Measurements from ENCODE around the gene ENTPD8.
"Not testable (repeated sequence)": the region's sequence is repeated elsewhere in the genome, so short reads cannot be mapped to it uniquely, and the experiment has no call there.

Gene ENTPD8

DNA sequence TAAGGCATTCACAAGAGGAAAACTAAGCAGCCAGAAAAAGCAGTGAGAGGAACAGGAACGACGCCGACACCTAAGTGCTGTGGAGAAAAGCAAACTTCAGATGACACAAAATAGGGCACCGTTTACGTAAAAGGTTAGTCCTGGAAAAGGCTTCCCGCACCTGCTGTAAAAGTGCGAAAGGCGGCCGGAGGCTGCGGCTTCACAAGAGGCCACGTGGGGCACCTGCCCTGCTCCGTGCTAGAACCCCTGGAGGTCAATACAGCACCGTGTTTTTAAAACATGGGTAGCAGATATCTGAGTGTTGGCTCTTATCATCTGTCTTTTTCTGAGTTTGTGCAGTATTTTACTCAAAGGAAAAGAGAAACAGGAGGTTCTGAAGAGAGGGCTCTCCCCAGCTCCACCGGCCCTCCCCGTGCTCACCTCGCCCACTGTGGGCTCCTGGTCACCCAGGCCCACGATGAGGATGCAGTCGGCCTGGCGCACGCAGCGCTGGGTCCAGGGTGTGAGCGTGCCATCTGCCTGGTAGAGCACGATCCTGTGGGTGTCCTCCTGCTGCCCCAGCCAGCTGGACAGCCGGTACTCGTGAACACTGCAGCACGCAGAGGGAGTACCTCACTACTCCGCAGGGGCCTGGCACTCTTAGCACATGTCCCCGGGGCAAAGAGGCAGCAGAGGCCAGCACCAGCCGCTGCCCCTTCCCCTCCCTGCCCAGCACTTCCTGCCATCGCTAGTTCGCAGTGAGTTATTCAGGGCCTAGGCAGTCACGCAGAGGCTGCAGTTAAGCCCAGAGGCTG lies 38.9 kb upstream of the ENTPD8 start:
- no peak overlapping the region for H3K9ac ChIP-seq (ENCODE audit: low read depth, low read length)
- H3K9me3 ChIP-seq (ENCODE audit: control insufficient read depth, insufficient read depth, low read length): peaks cover 5% of the 10 kb centered on the region
- no peaks in the 10 kb centered on the region for H3K4me1 ChIP-seq (ENCODE audit: insufficient read depth, low read length)
- H3K36me3 ChIP-seq (ENCODE audit: insufficient read depth, low read length): no peaks in the 10 kb centered on the region

DNA sequence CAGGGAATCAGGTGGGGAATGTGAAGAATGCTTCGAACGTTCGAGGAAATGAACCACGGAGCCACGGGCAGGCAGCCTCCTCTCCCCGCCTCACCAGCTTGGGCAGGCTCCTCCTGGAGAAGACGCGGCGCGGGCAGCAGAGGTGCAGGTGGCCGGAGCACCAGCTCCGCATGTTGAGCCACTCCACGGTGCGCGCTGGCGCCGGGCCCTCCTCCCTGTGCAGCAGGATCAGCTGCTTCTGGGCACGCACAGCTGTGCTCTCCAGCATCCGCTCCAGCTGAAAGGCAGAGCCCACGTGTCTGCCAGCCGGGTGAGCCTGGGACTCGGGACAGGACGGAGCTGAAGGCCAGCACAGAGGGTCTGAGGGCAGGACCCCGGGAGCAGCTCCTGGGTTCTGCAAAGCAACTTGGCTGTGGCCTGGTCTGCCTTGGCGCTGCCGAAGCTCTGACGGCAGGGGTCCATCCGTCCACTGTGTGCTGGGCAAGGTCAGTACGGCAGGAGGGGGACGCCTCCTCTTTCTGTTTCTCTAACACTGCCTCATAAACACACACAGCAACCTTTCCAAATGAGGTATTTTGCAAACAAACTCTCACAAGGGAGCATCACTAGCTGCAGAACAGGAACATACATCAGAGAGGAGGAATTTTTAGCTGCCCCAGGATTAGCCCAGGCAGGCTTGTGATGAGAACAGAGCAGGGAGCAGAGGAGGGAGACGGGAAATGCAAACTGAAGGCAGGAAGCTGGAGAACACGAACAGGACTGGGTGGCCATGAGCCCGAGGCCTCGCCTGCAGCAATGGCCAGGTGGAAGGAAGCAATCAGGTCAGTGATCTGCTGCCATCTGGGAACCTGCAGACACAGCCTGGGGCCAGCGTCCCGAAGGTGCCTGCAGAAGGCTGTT lies 38.1 kb upstream of the ENTPD8 start:
- no peaks in the 10 kb centered on the region for H3K4me1 ChIP-seq (ENCODE audit: insufficient read depth, low read length)
- peaks cover 5% of the 10 kb centered on the region for H3K9me3 ChIP-seq (ENCODE audit: control insufficient read depth, insufficient read depth, low read length)
- H3K9ac ChIP-seq (ENCODE audit: low read depth, low read length): no peak overlapping the region
- H3K36me3 ChIP-seq (ENCODE audit: insufficient read depth, low read length): no peaks in the 10 kb centered on the region

DNA sequence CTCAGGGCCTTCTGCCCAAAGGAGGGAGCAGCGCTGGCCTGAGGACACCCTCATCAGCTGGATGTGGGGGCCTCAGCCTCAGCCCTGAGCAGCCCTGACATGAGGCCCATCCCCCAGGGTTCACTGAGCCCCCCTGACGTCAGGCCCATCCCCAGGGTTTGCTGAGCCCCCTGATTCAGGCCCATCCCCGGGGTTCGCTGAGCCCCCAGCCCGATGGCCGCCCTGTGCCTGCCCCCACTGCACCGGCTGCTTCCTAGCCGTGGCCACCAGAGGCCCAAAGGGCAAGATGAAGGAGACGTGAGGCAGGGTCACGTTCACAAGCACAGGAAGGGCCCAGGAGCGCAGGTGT lies 37.4 kb upstream of the ENTPD8 start:
- H3K9ac ChIP-seq (ENCODE audit: low read depth, low read length): no peak overlapping the region
- H3K36me3 ChIP-seq (ENCODE audit: insufficient read depth, low read length): no peaks in the 10 kb centered on the region
- no peaks in the 10 kb centered on the region for H3K4me1 ChIP-seq (ENCODE audit: insufficient read depth, low read length)
- H3K9me3 ChIP-seq (ENCODE audit: control insufficient read depth, insufficient read depth, low read length): peaks cover 5% of the 10 kb centered on the region

DNA sequence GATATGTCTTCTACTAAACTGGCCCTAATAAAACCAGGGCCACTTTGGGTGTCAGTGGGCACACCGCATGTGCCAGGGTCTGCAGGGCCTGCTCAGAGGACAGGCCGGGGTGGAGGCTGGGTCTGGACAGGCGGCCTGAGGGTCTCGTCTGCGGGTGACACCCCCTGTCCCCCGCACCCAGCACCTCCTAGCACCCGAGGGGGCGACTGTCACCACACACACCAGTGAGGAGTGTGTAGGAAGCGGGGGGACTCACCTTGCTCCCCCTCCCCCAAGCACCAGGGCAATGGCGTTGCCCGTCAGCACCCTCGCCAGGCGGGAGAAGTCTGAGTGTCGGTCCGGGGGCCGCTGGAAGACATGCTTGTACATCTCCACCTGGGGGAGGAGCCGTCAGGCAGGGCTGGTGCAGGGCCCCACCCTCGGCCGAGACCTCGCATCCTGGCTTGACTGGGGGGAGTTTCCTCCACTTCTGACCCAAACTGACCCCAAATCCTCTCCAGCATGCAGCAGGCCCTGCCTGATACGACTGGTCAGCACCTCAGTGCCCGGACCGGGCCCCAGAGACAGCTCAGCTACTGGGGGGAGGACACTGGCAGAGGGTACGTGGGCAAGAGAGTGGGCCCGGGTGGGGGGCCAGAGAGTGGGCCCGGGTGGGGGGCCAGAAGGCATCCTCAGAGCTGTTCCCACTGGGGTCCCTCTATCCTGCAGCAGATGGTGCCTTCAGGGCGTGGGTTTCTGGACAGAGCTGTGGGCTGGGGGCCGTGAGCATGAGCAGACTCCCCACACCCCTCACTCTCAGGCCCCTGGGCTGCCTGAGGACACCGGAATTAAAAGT lies 36.8 kb upstream of the ENTPD8 start:
- H3K36me3 ChIP-seq (ENCODE audit: insufficient read depth, low read length): no peaks in the 10 kb centered on the region

DNA sequence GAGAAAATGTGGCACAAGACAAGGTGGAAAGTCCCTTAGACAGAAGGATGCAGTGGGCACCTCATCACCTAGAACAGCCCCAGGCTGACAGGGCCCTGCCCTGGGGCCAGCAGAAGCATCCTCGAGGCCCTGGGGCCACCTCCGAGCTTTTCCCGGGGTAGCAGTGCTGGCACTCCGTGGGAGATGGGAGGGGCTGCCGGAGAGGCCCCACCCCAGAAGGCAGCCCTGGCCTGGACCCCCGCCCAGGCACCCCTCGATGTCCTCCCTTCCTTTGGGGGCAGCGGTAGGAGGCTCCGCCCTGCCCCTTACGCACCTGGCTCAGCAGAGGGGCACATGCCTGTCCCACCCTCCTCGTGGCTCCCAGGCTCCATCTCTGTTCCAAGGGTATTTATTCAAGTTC lies 35.7 kb upstream of the ENTPD8 start:
- peaks cover 5% of the 10 kb centered on the region for H3K9me3 ChIP-seq (ENCODE audit: control insufficient read depth, insufficient read depth, low read length)
- no peaks in the 10 kb centered on the region for H3K36me3 ChIP-seq (ENCODE audit: insufficient read depth, low read length)
- no peak overlapping the region for H3K9ac ChIP-seq (ENCODE audit: low read depth, low read length)
- H3K4me1 ChIP-seq (ENCODE audit: insufficient read depth, low read length): no peaks in the 10 kb centered on the region

More for the DNA sequence above, 36.8 kb upstream of the ENTPD8 start:
- Histone ChIP-seq H3K4me1 (ENCODE audit: insufficient read depth, low read length) (no peaks in the 10 kb centered on the region), H3K9me3 (ENCODE audit: control insufficient read depth, insufficient read depth, low read length) (peaks cover 5% of the 10 kb centered on the region), H3K9ac (ENCODE audit: low read depth, low read length) (no peak overlapping the region)

DNA sequence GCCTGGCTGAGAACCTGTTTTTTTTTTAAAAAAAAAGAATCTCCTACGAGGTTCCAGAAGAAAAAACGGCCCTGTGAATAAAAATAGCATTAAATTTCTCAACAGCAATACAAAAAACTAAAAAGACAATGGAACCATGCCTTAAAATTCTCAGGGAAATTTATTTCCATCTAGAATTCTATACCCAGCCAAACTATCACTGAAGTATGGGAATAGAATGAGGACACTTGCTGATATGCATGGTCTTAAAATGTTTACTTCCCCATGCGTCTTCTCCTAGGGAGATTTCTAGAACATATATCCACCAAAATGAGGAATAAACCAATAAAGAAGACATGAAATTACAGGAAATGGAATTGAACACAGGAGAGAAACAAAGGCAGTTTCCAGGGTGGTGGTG lies 34.5 kb upstream of the ENTPD8 start:
- Histone ChIP-seq H3K9ac (ENCODE audit: low read depth, low read length) (no peak overlapping the region), H3K9me3 (ENCODE audit: control insufficient read depth, insufficient read depth, low read length) (peaks cover 5% of the 10 kb centered on the region)

DNA sequence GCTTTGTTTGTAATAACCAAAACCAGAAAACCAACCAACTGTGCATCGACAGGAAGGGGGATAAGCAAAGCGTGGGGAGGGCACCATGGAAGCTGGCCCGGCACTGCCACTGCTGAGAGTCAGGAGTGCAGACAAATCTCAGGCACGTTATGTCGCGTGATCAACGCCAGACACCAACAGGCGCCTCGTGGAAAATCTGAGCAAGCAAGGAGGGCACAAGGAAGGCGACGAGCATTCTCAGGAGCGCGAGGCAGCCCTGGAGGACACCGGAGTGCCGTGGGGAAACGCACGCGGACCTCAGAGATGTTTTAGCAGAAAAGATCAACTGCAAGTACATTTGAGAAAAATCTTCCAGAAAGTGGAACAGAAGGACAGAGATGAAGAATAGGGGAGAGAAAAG lies 33.1 kb upstream of the ENTPD8 start:
- H3K9ac ChIP-seq (ENCODE audit: low read depth, low read length): no peak overlapping the region
- H3K9me3 ChIP-seq (ENCODE audit: control insufficient read depth, insufficient read depth, low read length): peaks cover 5% of the 10 kb centered on the region
- H3K4me1 ChIP-seq (ENCODE audit: insufficient read depth, low read length): no peaks in the 10 kb centered on the region
- H3K36me3 ChIP-seq (ENCODE audit: insufficient read depth, low read length): no peaks in the 10 kb centered on the region

More for the DNA sequence above, 34.5 kb upstream of the ENTPD8 start:
- no peaks in the 10 kb centered on the region for H3K4me1 ChIP-seq (ENCODE audit: insufficient read depth, low read length)
- no peaks in the 10 kb centered on the region for H3K36me3 ChIP-seq (ENCODE audit: insufficient read depth, low read length)

DNA sequence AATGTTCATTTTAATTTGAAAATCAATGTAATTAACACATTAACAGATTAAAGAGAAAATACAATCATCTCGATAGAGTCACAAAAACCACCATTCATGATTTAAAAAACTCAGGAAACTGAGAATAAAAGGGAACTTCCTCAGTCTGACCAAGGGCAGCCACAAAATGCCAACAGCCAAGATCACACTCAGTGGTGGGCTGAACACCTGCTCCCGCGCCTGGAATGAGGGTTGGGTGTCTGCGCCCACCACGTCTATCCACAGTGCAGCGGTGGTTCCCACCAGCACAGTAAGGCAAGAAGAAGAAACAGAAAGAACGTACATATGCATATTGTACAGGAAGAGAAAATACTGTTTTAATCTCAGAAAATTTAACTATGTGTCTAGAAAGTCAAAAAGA lies 29.6 kb upstream of the ENTPD8 start:
- H3K9me3 ChIP-seq (ENCODE audit: control insufficient read depth, insufficient read depth, low read length): peaks cover under 1% of the 10 kb centered on the region; the same call in 1 of the 2 replicates
- H3K36me3 ChIP-seq (ENCODE audit: insufficient read depth, low read length): no peaks in the 10 kb centered on the region
- H3K4me1 ChIP-seq (ENCODE audit: insufficient read depth, low read length): no peaks in the 10 kb centered on the region
- no peak overlapping the region for H3K9ac ChIP-seq (ENCODE audit: low read depth, low read length)

DNA sequence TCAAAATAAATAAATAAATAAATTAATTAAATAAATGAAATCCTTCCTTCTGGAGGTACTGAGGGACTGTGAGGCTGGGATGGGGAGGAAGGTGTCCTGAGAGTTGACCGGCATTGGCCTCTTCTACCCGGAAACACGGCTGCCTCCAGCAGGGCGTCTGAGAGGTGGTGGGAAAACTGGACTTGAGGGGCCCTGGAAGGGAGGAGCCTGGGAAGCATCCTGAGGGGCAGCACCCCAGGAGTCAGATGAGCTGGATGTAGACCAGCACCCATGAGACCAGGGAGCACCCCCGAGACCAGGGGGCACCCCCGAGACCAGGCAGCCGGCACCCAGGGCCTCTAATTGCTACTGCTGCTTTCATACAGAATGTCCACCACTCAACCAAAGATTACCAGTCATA lies 26.7 kb upstream of the ENTPD8 start:
- H3K9me3 ChIP-seq (ENCODE audit: control insufficient read depth, insufficient read depth, low read length): no peaks in the 10 kb centered on the region
- no peaks in the 10 kb centered on the region for H3K36me3 ChIP-seq (ENCODE audit: insufficient read depth, low read length)
- H3K4me1 ChIP-seq (ENCODE audit: insufficient read depth, low read length): no peaks in the 10 kb centered on the region
- H3K9ac ChIP-seq (ENCODE audit: low read depth, low read length): no peak overlapping the region

DNA sequence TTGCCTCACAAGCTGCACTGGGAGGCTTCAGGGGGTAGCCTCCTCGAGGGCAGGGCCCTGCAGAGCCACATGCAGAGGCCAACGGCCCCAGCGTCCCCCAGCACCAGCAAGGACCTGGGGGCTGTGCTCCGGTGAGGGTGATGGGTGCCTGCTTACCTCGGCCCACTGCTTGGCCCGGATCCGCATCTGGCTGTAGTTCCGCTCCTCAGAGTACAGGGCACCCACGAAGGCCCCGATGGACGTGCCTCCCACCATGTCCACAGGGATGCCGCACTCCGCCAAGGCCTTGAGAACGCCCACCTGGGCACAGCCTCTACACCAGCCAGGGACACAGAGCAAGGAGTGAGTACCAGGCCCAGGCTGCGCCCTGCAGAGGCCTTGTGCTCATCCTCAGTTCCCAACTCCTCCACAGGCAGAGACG lies 26.0 kb upstream of the ENTPD8 start:
- Histone ChIP-seq H3K36me3 (ENCODE audit: insufficient read depth, low read length) (no peaks in the 10 kb centered on the region), H3K9me3 (ENCODE audit: control insufficient read depth, insufficient read depth, low read length) (no peaks in the 10 kb centered on the region), H3K9ac (ENCODE audit: low read depth, low read length) (no peak overlapping the region), H3K4me1 (ENCODE audit: insufficient read depth, low read length) (no peaks in the 10 kb centered on the region)

DNA sequence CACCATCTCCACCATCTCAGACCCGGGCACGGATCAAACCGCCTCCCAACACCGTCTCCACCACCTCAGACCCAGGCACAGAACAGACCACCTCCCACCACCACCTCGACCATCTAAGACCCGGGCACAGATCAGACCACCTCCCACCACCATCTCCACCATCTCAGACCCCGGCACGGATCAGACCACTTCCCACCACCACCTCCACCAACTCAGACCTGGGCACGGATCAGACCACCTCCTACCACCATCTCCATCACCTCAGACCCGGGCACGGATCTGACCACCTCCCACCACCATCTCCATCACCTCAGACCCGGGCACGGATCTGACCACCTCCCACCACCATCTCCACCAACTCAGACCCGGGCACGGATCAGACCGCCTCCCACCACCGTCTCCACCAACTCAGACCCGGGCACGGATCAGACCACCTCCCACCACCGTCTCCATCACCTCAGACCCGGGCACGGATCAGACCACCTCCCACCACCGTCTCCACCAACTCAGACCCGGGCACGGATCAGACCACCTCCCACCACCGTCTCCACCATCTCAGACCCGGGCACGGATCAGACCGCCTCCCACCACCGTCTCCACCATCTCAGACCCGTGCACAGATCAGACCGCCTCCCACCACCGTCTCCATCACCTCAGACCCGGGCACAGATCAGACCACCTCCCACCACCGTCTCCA lies 25.4 kb upstream of the ENTPD8 start:
- not testable (repeated sequence) for H3K4me1 ChIP-seq (ENCODE audit: insufficient read depth, low read length); H3K36me3 ChIP-seq (ENCODE audit: insufficient read depth, low read length); H3K9ac ChIP-seq (ENCODE audit: low read depth, low read length); H3K9me3 ChIP-seq (ENCODE audit: control insufficient read depth, insufficient read depth, low read length)

DNA sequence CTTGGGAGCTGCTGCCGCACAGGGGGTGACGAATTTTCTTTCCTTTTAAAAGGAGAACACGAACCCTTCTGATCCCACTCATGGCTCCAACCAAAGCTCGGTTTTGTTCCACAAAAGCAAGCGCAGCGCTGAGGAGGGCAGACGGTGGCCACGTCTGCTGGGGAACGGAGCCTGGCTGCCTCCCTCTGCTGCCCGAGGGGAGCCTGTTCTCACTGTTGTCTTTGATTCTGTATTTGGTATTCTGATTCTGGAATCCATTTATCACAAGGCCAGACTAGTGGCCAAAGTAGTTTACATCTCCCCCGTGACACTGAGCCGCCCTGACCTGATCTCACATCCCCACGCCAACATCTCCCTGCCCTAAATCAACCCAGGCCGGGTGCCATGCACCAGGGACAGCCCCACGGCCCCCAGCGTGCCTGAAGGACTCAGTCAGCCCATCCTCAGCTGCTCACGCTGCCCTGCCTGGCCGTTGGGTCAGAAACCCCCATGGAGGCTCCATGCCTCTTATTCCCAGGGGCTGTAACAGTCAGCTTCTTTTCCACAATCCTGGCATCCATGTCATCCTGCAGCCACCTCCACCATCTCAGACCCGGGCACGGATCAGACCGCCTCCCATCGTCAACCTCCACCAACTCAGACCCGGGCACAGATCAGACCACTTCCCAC lies 24.7 kb upstream of the ENTPD8 start:
- no peaks in the 10 kb centered on the region for H3K36me3 ChIP-seq (ENCODE audit: insufficient read depth, low read length)
- no peak overlapping the region for H3K9ac ChIP-seq (ENCODE audit: low read depth, low read length)
- H3K4me1 ChIP-seq (ENCODE audit: insufficient read depth, low read length): no peaks in the 10 kb centered on the region
- H3K9me3 ChIP-seq (ENCODE audit: control insufficient read depth, insufficient read depth, low read length): no peaks in the 10 kb centered on the region

DNA sequence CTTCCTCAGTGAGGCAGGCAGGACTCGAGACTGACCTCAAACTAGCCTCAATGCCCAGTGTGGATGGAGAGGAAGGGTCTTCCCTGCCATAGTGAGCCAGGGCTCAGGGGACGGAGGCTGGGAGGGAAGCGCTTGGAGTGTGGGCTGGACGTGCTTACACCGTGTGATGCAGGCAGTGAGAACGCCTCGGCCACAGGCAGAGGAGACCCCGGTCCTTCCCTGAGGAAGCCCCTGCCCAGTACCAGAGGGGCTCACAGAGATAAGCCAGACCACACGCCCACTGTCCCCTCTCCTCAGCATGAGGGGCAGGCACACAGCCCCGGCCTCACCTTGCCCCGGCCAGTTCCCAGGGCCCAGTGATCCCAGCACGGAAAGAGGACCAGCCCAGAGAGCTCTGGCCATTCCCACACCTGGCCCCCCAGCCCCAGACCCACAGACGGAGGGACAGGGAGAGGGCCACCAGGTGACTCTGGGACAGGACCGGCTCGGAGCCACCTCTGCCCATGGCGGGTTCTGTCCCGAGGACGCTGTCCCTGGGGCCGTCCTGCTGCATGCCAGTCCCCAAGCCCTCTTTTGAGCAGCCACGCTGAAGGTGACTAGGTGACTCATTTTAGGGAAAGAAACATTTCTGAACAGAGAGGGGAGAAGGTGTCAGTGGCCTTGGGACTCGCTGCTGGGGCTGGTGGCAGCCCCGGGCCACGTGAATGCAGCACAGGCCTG lies 24.0 kb upstream of the ENTPD8 start:
- no peaks in the 10 kb centered on the region for H3K9me3 ChIP-seq (ENCODE audit: control insufficient read depth, insufficient read depth, low read length)
- no peaks in the 10 kb centered on the region for H3K4me1 ChIP-seq (ENCODE audit: insufficient read depth, low read length)
- H3K9ac ChIP-seq (ENCODE audit: low read depth, low read length): no peak overlapping the region
- no peaks in the 10 kb centered on the region for H3K36me3 ChIP-seq (ENCODE audit: insufficient read depth, low read length)
